Measurements from ENCODE around the gene IFNG-AS1.

DNA sequence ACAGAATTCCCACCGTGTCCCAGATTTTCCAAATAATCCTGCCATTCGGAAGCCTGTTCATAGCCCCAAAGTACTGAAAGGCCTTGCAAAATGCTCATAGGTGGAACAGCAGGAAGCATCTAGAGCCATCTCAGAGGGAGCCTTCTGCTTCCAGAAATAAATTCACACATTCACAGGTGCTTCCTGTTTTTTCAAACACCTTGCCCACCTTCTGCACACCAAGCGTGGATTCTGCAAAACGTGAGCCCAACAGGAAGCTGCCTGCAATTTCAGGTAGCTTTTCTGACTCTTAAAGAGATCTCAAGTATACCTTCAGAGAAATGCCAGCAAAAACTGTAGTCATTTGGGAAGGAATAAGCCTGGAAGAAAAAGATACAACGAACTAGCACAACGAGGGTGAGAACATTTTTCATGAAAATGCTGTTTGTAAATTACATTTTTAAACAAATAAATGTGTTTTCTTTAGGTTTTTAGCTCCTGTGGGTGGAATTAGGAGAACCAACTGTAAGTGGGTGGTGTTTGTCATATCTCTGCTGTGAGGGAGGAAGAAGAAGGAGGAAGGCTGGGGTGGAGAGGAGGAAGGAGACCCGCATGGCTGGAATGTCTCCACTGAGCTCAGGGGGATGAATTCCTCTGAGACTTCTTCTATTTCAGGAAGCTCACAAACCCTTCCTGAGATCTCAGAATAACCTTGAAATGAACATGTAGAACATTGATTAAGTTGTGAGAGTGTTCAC lies at the start of gene IFNG-AS1:
- no peak for TF ChIP-seq POLR2A (IDR thresholded peaks at IDR 0.05)
- TF ChIP-seq, protein P1, sequence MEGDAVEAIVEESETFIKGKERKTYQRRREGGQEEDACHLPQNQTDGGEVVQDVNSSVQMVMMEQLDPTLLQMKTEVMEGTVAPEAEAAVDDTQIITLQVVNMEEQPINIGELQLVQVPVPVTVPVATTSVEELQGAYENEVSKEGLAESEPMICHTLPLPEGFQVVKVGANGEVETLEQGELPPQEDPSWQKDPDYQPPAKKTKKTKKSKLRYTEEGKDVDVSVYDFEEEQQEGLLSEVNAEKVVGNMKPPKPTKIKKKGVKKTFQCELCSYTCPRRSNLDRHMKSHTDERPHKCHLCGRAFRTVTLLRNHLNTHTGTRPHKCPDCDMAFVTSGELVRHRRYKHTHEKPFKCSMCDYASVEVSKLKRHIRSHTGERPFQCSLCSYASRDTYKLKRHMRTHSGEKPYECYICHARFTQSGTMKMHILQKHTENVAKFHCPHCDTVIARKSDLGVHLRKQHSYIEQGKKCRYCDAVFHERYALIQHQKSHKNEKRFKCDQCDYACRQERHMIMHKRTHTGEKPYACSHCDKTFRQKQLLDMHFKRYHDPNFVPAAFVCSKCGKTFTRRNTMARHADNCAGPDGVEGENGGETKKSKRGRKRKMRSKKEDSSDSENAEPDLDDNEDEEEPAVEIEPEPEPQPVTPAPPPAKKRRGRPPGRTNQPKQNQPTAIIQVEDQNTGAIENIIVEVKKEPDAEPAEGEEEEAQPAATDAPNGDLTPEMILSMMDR (IDR thresholded peaks at IDR 0.05) = no peak
